ENCODE results near the gene SETD1A. TPM values are rescaled to one million over a fixed set of nuclear protein-coding genes. Genes with fewer than 3 reads are reported as not detected.

Gene SETD1A
- total and polyA plus RNA-seq, 9 of the 15 experiments (the other 6 are each of a cell fraction or from before 2014, with no cell fraction given): 0.08 to 36.0 (median 4.2) TPM

GRCh38 chr16:30995927-30996323 lies 38.4 kb downstream of the SETD1A start:
- CTCF ChIA-PET (ENCODE audit: low intra/inter-chr PET ratio): interaction anchor here (0.6 kb wide), 1 partner anchor 168 kb away, joined by 3 read pairs; no protein-coding TSS in a partner anchor

More at GRCh38 chr16:30995927-30996323, 38.4 kb downstream of the SETD1A start:
- in situ Hi-C loops (cut with MboI) (loop anchor here (10.0 to 25.0 kb wide), 2 partner anchors 319 to 441 kb away; partner anchors contain the start of genes COX6A2 and ZNF843), intact Hi-C loops (cut with micrococcal nuclease) (no loop called here)
- Histone ChIP-seq H3K9me1 (ENCODE audit: control insufficient read depth, insufficient read depth, low read length) (no peaks in the 10 kb centered on the region), H3K4me2 (ENCODE audit: insufficient read depth, low read length) (peak overlapping the region; percentile 99), H3K36me3 (ENCODE audit: control insufficient read depth, insufficient read depth, low read length) (no peaks in the 10 kb centered on the region), H4K20me1 (replicated peaks; ENCODE audit: control insufficient read depth, insufficient read depth, low read length) (no peaks in the 10 kb centered on the region), H3K4me1 (replicated peaks in 1 of 2; ENCODE audit: control insufficient read depth in 2 of 2, insufficient read depth in 2 of 2, low read length in 2 of 2) (peaks cover 43 to 44% of the 10 kb centered on the region in 2 experiments), H3K9me3 (replicated peaks; ENCODE audit: control insufficient read depth, insufficient read depth, low read depth, low read length) (no peaks in the 10 kb centered on the region), H3K27me3 (ENCODE audit: control insufficient read depth in 2 of 2, insufficient read depth in 2 of 2, low read length in 2 of 2) (no peaks in the 10 kb centered on the region), H3K4me3 (no peak overlapping the region), H3K27ac (ENCODE audit: extremely low read depth, low read depth, low read length) (peak overlapping the region; percentile 91), H3K9ac (ENCODE audit: insufficient read depth in 1 of 2, low read depth in 2 of 2, low read length in 2 of 2) (peak overlapping the region; percentile 81 to 91; a peak in 2 of 4 replicates), H2AFZ (ENCODE audit: low read depth, low read length) (peak overlapping the region; percentile 97), H3K79me2 (ENCODE audit: control insufficient read depth, insufficient read depth, low read length) (peaks cover 3% of the 10 kb centered on the region; the same call in 2 of the 3 replicates)
- POLR2A ChIA-PET: interaction anchor here (1.6 kb wide), 1 partner anchor 78 kb away, joined by 7 read pairs; the partner anchor contains the start of genes ZNF646 and ZNF668
- DNase-seq (ENCODE audit: extremely low read depth in 1 of 4, low spot score in 3 of 4): no peak
- BruUV-seq (replicated peaks): no TSS peak
- TF ChIP-seq GTF2F1 (IDR thresholded peaks at IDR 0.05; ENCODE audit: low read depth, low read length): no peak
- TF ChIP-seq SP2 (IDR thresholded peaks at IDR 0.05; ENCODE audit: extremely low read depth, low read depth, low read length, poor library complexity, severe bottlenecking): no peak
- no peak for TF ChIP-seq ZKSCAN1 (IDR thresholded peaks at IDR 0.05; ENCODE audit: low read depth, low read length)
- no peak for TF ChIP-seq MTA2 (IDR thresholded peaks at IDR 0.05; ENCODE audit: low read depth)
- TF ChIP-seq TAF15 (IDR thresholded peaks at IDR 0.05; ENCODE audit: low read depth, low read length): no peak
- no peak for TF ChIP-seq ZNF398 (CRISPR knock-in tag; IDR thresholded peaks at IDR 0.05)
- TF ChIP-seq ZKSCAN3 (CRISPR knock-in tag; IDR thresholded peaks at IDR 0.05): no peak
- no peak for TF ChIP-seq FOS (IDR thresholded peaks at IDR 0.05; ENCODE audit: extremely low read depth, insufficient read length)
- no peak for TF ChIP-seq HLTF (IDR thresholded peaks at IDR 0.05)
- TF ChIP-seq POLR2AphosphoS2 (IDR thresholded peaks at IDR 0.05; ENCODE audit: low read length): no peak
- no peak for TF ChIP-seq ZKSCAN8 (CRISPR knock-in tag; IDR thresholded peaks at IDR 0.05)
- TF ChIP-seq NFE2 (IDR thresholded peaks at IDR 0.05; ENCODE audit: low read depth): no peak
- no peak for TF ChIP-seq KDM1A (IDR thresholded peaks at IDR 0.05)
- no peak for TF ChIP-seq PATZ1 (CRISPR knock-in tag; IDR thresholded peaks at IDR 0.05; ENCODE audit: borderline replicate concordance)
- TF ChIP-seq KAT8 (IDR thresholded peaks at IDR 0.05; ENCODE audit: low read depth): no peak
- no peak for TF ChIP-seq MAX (CRISPR knock-in tag; IDR thresholded peaks at IDR 0.05)
- no peak for TF ChIP-seq SFPQ (IDR thresholded peaks at IDR 0.05; ENCODE audit: low read depth, low read length)
- TF ChIP-seq SREBF2 (CRISPR knock-in tag; IDR thresholded peaks at IDR 0.05): no peak
- no peak for TF ChIP-seq ZNF316 (IDR thresholded peaks at IDR 0.05)
- FAIRE-seq: no peak
- no peak for ATAC-seq
- WGBS (ENCODE audit: insufficient coverage, low coverage, missing lambda C conversion rate): 65% methylated on average over 11 of the region's 11 CpGs
